Measurements from ENCODE around the gene RCHY1. TPM values are rescaled to one million over a fixed set of nuclear protein-coding genes. Genes with fewer than 3 reads are reported as not detected.

The RCHY1 gene
- total and polyA plus RNA-seq, 2 experiments from 2014 or later: 42.9 to 46.5 TPM

DNA sequence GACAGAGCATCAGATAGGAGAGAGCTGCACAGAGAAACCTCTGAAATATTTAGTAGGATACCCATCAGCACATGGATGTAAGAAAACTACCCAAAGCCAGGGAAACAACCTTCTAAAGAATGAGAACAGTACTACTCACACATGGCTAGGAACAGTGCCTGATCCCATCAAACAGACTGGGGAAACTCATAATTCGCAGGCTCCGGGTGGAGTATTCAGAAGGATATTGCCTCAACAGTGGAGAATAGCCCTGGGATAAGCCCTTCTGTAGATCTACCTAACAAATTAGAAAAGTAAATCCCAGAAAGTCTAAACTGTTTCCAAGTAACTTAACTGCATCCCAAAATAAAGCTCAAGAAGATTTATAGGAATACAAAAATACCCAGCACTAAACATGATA lies 17.8 kb downstream of the RCHY1 start (continued):
- TF ChIP-seq, protein P1, sequence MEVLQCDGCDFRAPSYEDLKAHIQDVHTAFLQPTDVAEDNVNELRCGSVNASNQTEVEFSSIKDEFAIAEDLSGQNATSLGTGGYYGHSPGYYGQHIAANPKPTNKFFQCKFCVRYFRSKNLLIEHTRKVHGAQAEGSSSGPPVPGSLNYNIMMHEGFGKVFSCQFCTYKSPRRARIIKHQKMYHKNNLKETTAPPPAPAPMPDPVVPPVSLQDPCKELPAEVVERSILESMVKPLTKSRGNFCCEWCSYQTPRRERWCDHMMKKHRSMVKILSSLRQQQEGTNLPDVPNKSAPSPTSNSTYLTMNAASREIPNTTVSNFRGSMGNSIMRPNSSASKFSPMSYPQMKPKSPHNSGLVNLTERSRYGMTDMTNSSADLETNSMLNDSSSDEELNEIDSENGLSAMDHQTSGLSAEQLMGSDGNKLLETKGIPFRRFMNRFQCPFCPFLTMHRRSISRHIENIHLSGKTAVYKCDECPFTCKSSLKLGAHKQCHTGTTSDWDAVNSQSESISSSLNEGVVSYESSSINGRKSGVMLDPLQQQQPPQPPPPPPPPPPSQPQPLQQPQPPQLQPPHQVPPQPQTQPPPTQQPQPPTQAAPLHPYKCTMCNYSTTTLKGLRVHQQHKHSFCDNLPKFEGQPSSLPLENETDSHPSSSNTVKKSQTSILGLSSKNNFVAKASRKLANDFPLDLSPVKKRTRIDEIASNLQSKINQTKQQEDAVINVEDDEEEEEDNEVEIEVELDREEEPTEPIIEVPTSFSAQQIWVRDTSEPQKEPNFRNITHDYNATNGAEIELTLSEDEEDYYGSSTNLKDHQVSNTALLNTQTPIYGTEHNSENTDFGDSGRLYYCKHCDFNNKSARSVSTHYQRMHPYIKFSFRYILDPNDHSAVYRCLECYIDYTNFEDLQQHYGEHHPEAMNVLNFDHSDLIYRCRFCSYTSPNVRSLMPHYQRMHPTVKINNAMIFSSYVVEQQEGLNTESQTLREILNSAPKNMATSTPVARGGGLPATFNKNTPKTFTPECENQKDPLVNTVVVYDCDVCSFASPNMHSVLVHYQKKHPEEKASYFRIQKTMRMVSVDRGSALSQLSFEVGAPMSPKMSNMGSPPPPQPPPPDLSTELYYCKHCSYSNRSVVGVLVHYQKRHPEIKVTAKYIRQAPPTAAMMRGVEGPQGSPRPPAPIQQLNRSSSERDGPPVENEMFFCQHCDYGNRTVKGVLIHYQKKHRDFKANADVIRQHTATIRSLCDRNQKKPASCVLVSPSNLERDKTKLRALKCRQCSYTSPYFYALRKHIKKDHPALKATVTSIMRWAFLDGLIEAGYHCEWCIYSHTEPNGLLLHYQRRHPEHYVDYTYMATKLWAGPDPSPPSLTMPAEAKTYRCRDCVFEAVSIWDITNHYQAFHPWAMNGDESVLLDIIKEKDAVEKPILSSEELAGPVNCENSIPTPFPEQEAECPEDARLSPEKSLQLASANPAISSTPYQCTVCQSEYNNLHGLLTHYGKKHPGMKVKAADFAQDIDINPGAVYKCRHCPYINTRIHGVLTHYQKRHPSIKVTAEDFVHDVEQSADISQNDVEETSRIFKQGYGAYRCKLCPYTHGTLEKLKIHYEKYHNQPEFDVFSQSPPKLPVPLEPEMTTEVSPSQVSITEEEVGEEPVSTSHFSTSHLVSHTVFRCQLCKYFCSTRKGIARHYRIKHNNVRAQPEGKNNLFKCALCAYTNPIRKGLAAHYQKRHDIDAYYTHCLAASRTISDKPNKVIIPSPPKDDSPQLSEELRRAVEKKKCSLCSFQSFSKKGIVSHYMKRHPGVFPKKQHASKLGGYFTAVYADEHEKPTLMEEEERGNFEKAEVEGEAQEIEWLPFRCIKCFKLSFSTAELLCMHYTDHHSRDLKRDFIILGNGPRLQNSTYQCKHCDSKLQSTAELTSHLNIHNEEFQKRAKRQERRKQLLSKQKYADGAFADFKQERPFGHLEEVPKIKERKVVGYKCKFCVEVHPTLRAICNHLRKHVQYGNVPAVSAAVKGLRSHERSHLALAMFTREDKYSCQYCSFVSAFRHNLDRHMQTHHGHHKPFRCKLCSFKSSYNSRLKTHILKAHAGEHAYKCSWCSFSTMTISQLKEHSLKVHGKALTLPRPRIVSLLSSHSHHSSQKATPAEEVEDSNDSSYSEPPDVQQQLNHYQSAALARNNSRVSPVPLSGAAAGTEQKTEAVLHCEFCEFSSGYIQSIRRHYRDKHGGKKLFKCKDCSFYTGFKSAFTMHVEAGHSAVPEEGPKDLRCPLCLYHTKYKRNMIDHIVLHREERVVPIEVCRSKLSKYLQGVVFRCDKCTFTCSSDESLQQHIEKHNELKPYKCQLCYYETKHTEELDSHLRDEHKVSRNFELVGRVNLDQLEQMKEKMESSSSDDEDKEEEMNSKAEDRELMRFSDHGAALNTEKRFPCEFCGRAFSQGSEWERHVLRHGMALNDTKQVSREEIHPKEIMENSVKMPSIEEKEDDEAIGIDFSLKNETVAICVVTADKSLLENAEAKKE (CRISPR knock-in tag; IDR thresholded peaks at IDR 0.05): no peak
- TF ChIP-seq POLR2AphosphoS5 (IDR thresholded peaks at IDR 0.05; ENCODE audit: low read depth) (no peak), EZH2 (IDR thresholded peaks at IDR 0.05; ENCODE audit: low read depth, unreplicated experiment) (no peak)
- TF ChIP-seq, protein P2, sequence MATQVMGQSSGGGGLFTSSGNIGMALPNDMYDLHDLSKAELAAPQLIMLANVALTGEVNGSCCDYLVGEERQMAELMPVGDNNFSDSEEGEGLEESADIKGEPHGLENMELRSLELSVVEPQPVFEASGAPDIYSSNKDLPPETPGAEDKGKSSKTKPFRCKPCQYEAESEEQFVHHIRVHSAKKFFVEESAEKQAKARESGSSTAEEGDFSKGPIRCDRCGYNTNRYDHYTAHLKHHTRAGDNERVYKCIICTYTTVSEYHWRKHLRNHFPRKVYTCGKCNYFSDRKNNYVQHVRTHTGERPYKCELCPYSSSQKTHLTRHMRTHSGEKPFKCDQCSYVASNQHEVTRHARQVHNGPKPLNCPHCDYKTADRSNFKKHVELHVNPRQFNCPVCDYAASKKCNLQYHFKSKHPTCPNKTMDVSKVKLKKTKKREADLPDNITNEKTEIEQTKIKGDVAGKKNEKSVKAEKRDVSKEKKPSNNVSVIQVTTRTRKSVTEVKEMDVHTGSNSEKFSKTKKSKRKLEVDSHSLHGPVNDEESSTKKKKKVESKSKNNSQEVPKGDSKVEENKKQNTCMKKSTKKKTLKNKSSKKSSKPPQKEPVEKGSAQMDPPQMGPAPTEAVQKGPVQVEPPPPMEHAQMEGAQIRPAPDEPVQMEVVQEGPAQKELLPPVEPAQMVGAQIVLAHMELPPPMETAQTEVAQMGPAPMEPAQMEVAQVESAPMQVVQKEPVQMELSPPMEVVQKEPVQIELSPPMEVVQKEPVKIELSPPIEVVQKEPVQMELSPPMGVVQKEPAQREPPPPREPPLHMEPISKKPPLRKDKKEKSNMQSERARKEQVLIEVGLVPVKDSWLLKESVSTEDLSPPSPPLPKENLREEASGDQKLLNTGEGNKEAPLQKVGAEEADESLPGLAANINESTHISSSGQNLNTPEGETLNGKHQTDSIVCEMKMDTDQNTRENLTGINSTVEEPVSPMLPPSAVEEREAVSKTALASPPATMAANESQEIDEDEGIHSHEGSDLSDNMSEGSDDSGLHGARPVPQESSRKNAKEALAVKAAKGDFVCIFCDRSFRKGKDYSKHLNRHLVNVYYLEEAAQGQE (IDR thresholded peaks at IDR 0.05; ENCODE audit: unreplicated experiment): no peak

DNA sequence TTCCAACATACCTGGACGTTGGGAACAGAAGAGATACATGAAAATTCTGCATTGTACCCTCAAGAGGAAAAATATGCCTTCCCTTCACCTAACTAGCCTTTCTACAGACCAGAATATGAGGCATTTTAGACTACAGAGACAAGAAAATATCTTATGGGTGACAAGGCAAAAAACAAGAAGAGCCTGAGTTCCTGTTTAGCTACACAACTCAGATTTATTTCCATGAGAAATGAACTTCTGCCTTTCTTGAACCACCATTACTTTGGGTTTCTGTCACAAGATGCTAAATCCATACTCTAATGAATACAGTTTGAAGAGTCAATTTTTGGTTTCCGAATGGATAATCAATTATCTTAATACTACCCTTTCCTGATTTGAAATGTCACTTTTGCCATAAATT lies 18.7 kb downstream of the RCHY1 start:
- TF ChIP-seq POLR2AphosphoS5 (IDR thresholded peaks at IDR 0.05; ENCODE audit: low read depth) (no peak), STAT1 (IDR thresholded peaks at IDR 0.05; ENCODE audit: unreplicated experiment) (no peak), JUNB (IDR thresholded peaks at IDR 0.05; ENCODE audit: unreplicated experiment) (no peak)
- TF ChIP-seq, protein P3, sequence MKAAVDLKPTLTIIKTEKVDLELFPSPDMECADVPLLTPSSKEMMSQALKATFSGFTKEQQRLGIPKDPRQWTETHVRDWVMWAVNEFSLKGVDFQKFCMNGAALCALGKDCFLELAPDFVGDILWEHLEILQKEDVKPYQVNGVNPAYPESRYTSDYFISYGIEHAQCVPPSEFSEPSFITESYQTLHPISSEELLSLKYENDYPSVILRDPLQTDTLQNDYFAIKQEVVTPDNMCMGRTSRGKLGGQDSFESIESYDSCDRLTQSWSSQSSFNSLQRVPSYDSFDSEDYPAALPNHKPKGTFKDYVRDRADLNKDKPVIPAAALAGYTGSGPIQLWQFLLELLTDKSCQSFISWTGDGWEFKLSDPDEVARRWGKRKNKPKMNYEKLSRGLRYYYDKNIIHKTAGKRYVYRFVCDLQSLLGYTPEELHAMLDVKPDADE (IDR thresholded peaks at IDR 0.05): no peak
- TF ChIP-seq, protein P2 (IDR thresholded peaks at IDR 0.05; ENCODE audit: unreplicated experiment): no peak
- Histone ChIP-seq H3K4me1 (ENCODE audit: insufficient read depth) (no peaks in the 10 kb centered on the region), H3K79me2 (replicated peaks; ENCODE audit: insufficient read depth) (peaks cover 46% of the 10 kb centered on the region), H3K4me2 (no peak overlapping the region), H4K20me1 (replicated peaks; ENCODE audit: insufficient read depth) (peaks cover 15% of the 10 kb centered on the region), H3K27ac (ENCODE audit: low read depth) (no peak overlapping the region), H3K27me3 (ENCODE audit: insufficient read depth) (no peaks in the 10 kb centered on the region), H3K4me3 (no peak overlapping the region), H3K9me2 (ENCODE audit: insufficient read depth) (no peaks in the 10 kb centered on the region), H2AFZ (no peak overlapping the region), H3K36me3 (ENCODE audit: insufficient read depth) (no peaks in the 10 kb centered on the region), H3F3A (replicated peaks; ENCODE audit: low read depth) (no peaks in the 10 kb centered on the region)
- ATAC-seq: no peak
- H3K4me3 Mint-ChIP-seq: no peak overlapping the region
- DNase-seq (ENCODE audit: low spot score): no peak
- no peak overlapping the region for H3K27ac Mint-ChIP-seq
- peaks cover 32% of the 10 kb centered on the region for H3K36me3 Mint-ChIP-seq (ENCODE audit: low read depth)
- peaks cover 2% of the 10 kb centered on the region; the same call in 1 of the 3 replicates for H3K9me3 Mint-ChIP-seq
- peaks cover 2% of the 10 kb centered on the region for H3K27me3 Mint-ChIP-seq (ENCODE audit: insufficient read depth, low read depth, poor library complexity)
- no peaks in the 10 kb centered on the region for H3K4me1 Mint-ChIP-seq
